ENCODE measurements around the gene CMTM5.

CMTM5 gene

DNA sequence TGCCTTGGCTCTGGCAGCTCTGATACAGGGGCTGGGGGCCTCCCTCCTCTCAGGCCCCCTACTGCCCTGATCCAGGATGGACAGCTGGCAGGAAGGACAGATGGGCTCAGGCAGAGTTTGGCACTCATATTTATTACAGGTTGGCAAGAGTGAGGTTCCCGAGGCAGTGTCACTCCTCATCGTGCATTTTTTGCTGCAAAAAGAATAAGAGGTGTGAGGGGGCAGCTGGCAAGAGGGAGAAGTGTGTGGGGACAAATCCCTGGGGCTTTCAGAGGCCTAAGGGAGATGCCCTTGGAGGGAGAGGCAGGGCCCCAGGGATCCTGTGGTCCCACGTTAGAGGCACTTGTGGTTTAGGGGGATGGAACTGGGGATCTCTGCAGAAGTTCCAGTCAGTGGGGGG is 5.0 kb downstream of the CMTM5 start:
- Histone ChIP-seq H3K4me1 (ENCODE audit: control insufficient read depth in 1 of 2, insufficient read depth in 1 of 2, low read depth in 1 of 2, low read length in 1 of 2) (no peaks in the 10 kb centered on the region), H3K27me3 (peaks cover 13% of the 10 kb centered on the region), H3K36me3 (no peaks in the 10 kb centered on the region), H3K27ac (no peak overlapping the region), H3K4me3 (ENCODE audit: low read depth in 1 of 2, low read length in 1 of 2) (no peak overlapping the region), H3K9me3 (no peaks in the 10 kb centered on the region)
- TF ChIP-seq, protein P1, sequence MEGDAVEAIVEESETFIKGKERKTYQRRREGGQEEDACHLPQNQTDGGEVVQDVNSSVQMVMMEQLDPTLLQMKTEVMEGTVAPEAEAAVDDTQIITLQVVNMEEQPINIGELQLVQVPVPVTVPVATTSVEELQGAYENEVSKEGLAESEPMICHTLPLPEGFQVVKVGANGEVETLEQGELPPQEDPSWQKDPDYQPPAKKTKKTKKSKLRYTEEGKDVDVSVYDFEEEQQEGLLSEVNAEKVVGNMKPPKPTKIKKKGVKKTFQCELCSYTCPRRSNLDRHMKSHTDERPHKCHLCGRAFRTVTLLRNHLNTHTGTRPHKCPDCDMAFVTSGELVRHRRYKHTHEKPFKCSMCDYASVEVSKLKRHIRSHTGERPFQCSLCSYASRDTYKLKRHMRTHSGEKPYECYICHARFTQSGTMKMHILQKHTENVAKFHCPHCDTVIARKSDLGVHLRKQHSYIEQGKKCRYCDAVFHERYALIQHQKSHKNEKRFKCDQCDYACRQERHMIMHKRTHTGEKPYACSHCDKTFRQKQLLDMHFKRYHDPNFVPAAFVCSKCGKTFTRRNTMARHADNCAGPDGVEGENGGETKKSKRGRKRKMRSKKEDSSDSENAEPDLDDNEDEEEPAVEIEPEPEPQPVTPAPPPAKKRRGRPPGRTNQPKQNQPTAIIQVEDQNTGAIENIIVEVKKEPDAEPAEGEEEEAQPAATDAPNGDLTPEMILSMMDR (IDR thresholded peaks at IDR 0.05) = no peak

- H3K36me3 ChIP-seq = no peaks in the 10 kb centered on the region
- H3K9me3 ChIP-seq = no peaks in the 10 kb centered on the region
- H3K4me3 ChIP-seq (ENCODE audit: low read depth in 1 of 2, low read length in 1 of 2) = no peak overlapping the region
- H3K4me1 ChIP-seq (ENCODE audit: control insufficient read depth in 1 of 2, insufficient read depth in 1 of 2, low read depth in 1 of 2, low read length in 1 of 2) = no peaks in the 10 kb centered on the region
- no peak overlapping the region for H3K27ac ChIP-seq
- peaks cover 12% of the 10 kb centered on the region for H3K27me3 ChIP-seq
- TF ChIP-seq, protein P1 (IDR thresholded peaks at IDR 0.05) = no peak
These were observed 5.4 kb downstream of the CMTM5 start for GRCh38 chr14:23382276-23382675.

GRCh38 chr14:23382731-23383440 is 6.0 kb downstream of the CMTM5 start:
- Histone ChIP-seq H3K36me3 (no peaks in the 10 kb centered on the region), H3K4me3 (ENCODE audit: low read depth in 1 of 2, low read length in 1 of 2) (no peak overlapping the region), H3K27me3 (peaks cover 7% of the 10 kb centered on the region), H3K4me1 (ENCODE audit: control insufficient read depth in 1 of 2, insufficient read depth in 1 of 2, low read depth in 1 of 2, low read length in 1 of 2) (no peaks in the 10 kb centered on the region), H3K9me3 (no peaks in the 10 kb centered on the region), H3K27ac (no peak overlapping the region)
- TF ChIP-seq, protein P1 (IDR thresholded peaks at IDR 0.05) = no peak

DNA sequence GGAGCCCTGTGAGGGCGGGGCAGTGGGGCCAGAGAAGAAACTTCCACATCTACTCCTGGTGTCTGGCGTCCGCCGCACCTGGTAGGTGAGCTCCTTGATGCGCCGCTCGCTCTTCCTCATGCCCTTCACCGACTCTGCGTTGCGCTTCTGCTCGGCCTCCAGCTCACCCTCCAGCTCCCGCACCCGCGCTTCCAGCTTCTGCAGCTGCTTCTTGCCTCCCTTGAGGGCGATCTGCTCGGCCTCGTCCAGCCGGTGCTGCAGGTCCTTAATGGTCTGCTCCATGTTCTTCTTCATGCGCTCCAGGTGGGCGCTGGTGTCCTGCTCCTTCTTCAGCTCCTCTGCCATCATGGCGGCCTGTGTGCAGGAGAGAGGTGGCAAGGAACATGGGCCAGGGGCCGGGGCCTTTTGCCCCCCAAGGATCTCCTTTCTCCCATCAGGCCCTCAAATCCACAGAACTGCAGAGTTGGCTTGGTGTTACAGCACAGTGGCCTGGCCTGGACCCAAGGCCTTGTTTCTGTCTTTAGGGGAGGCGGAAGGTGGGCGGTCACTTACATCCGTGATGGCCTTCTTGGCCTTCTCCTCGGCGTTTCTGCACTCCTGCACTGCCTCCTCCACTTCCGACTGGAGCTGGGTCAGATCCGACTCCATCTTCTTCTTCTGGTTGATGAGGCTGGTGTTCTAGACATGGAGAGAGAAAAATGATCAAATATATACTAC is 7.7 kb downstream of the CMTM5 start:
- peaks cover 9% of the 10 kb centered on the region for H3K27me3 ChIP-seq
- no peaks in the 10 kb centered on the region for H3K4me1 ChIP-seq (ENCODE audit: control insufficient read depth in 1 of 2, insufficient read depth in 1 of 2, low read depth in 1 of 2, low read length in 1 of 2)
- H3K9me3 ChIP-seq = no peaks in the 10 kb centered on the region
- no peak overlapping the region for H3K27ac ChIP-seq
- TF ChIP-seq, protein P1 (IDR thresholded peaks at IDR 0.05) = no peak
- no peak overlapping the region for H3K4me3 ChIP-seq (ENCODE audit: low read depth in 1 of 2, low read length in 1 of 2)
- H3K36me3 ChIP-seq = no peaks in the 10 kb centered on the region

DNA sequence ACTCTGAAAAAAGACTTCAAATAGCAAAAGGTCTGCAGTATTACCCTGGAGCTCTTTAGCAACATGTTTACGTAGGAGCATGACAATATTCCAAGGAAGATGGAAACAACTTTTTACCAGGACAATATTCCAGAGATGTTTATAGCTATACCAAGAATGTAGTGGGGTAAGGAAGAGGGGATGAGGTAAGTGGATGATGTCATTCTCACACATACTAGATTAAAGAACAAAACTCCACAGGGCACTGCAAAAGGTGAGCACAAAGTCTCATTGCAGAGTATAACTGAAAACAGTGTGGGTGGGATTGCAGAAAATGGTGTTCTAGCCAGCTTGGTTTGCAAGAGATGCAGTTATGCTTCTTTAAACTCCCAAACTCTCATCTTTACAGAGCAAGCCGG is 8.4 kb downstream of the CMTM5 start:
- TF ChIP-seq, protein P1 (IDR thresholded peaks at IDR 0.05) = no peak
- no peaks in the 10 kb centered on the region for H3K9me3 ChIP-seq
- no peak overlapping the region for H3K27ac ChIP-seq
- H3K27me3 ChIP-seq = peaks cover 9% of the 10 kb centered on the region
- no peaks in the 10 kb centered on the region for H3K4me1 ChIP-seq (ENCODE audit: control insufficient read depth in 1 of 2, insufficient read depth in 1 of 2, low read depth in 1 of 2, low read length in 1 of 2)
- no peak overlapping the region for H3K4me3 ChIP-seq (ENCODE audit: low read depth in 1 of 2, low read length in 1 of 2)
- H3K36me3 ChIP-seq = no peaks in the 10 kb centered on the region
